Activated CD8-positive, alpha-beta memory T cell treated with anti-CD3 and anti-CD28 coated beads, Interleukin-2, amount 50 U/mL, for 48 hours (primary cell): ENCODE data around the gene TAF1D.
"Not testable (repeated sequence)": the region's sequence is repeated elsewhere in the genome, so short reads cannot be mapped to it uniquely, and the experiment has no call there.

ENCODE experiments used
- DNase-seq: peaks from one replicate; pipeline ENCODE4 v3.0.0-alpha.2; 2020

The TAF1D gene

DNA sequence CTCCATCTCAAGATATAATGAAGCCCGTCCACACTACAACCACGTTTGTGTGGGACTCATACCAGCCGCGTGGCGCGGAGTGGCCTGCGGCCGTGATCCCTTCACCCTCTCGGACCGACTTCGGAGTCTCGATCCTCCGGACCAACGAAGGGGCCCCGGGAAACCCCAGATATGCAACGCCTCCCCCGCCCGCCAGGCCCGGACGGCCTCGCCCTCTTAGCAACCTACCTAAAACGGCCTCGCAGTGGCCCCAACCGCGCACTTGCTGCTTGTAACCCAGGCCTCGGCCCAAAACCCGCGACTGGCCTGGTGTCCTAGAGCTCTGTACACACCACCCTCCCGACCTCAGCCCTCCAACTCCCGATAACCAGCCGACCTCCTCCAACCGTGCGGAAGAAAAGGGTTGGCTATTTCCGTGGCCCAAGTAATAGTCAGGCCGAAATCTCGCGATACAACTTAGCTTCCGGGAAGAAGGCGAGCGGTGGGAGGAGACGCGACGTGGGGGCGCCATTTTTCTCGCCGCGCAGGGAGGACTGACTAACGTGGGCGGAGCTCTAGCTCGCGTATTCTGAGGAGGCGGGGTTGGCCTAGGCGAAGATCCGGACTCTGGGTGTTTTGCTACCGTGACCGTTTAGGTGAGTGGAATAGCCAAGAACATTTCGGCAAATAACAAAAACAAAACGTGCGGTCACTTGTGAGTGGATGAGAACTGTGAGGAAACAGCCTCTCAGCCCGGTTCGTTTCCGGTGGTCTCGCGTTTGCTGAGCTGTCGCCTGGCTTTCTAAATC, at the start of gene TAF1D, which contains the start of gene C11orf54:
Gene TAF1D (minus strand): TSS at position 402 of the 788 bp plus-strand sequence. CDS start 2,191 bp downstream, outside the sequence.
Gene C11orf54 (plus strand): TSS at position 579 of the 788 bp plus-strand sequence. CDS start 5,722 bp downstream, outside the sequence.
- DNase-seq: peak; percentile 92

GRCh38 chr11:93784935-93785360, 43.7 kb upstream of the TAF1D start:
- DNase-seq: no peak

- peak; percentile 91 for DNase-seq
These were observed 43.0 kb upstream of the TAF1D start, which contains the start of gene MED17 for GRCh38 chr11:93784145-93784934. Gene MED17, plus strand, starts transcription at chr11:93784282. Its CDS starts 232 bp downstream, at chr11:93784514.

GRCh38 chr11:93783765-93784144, 42.5 kb upstream of the TAF1D start:
- no peak for DNase-seq

- DNase-seq: no peak
These were observed 42.1 kb upstream of the TAF1D start for GRCh38 chr11:93783362-93783761.

DNA sequence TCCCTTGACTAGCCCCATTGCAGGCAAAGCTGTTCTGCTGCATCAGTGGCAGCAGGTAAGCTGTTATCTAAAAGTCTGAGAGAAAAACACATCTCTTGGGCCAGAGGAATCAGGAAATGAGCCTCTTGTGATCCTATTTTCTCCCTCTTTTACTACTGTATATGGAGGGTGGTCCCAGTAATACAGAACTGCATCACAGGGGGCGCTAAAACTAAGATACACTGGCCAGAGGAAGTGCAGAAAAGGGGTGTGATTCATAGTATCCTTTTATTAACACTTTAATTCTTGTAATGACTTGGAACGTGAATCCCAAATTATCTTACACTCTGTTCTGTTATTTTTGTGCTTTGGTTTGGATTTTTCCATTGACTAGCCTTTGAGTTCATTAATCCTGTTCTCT, 34.0 kb upstream of the TAF1D start:
- DNase-seq: no peak

- not testable (repeated sequence) for DNase-seq
These were observed 33.3 kb upstream of the TAF1D start for GRCh38 chr11:93774560-93774959.

- no peak for DNase-seq
These were observed 32.4 kb upstream of the TAF1D start for GRCh38 chr11:93773601-93774200.

DNA sequence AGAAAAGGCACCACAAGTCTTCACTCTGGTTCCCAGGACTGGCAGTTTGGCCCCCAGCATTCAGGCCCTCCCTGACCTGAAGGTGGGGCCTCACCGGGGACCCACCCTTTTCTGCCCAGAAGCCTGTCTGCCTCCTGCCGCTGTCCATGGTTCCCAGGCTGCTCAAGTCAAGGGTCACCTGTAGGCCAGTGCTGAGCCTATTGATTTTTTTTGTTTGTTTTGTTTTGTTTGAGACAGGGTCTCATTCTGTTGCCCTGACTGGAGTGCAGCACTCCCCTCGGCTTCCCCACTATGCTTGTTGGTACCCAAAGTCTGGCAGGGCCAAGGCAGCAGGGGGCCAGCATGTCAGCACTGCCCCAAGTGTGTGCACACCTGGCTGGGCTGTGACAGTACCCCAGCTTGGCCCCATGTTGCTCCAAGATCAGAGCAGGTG, 31.8 kb upstream of the TAF1D start:
- no peak for DNase-seq

DNA sequence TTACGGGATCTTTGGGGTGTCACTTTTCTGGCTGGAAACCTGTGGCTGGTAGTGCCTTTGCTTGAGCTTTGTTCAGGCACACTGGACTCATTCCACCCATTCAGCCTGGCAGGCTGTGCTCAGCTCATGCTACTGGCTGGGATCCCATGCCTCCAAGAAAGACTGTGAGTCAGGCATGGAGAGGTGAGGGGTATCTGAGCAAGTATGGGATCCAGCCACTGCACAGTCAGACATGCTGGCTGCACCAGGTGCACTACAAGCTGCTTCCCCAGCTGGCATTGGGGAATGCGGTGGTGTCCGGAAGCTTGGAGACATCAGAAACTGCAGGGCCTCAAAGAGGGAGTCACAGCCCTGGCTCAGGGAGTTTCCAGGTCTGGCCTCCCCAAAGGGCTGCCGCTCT, 30.8 kb upstream of the TAF1D start:
- DNase-seq: no peak

GRCh38 chr11:93770160-93770559, 28.9 kb upstream of the TAF1D start:
- no peak for DNase-seq

DNA sequence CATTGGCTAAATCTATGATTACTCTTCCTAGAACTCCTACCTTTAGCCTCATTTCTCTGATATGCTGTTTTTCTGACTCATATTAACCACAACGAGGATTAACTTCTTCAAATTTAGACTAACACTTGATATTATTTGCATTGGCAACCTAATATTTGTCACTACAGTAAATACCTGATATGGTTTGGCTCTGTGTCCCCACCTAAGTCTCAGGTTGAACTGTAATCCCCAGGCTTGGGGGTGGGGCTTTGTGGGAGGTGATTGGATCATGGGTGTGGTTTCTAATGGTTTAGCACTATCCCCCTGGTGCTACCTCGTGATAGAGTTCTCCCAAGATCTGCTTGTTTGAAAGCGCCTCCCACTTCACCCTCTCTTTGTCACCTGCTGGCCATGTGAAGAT, 25.7 kb upstream of the TAF1D start:
- no peak for DNase-seq

DNA sequence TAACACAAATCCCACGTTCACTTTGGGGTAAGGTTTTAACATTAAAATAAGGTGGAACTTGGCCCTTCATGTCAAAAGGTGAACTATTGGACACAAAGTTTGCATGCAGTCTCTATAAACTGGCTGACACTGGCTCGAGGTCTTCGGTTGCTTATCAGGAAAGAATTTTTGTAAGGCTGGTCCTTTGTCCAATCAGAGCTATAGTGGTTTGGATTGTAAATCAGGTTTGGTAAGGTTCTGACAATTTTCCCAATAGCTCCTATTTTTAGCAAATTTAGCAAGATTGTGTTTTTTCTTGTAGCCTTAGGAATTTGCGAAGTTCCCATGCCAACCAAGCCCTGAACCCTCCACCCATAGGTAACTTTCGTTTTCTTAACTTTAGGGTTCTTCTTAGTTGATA, 25.2 kb upstream of the TAF1D start:
- no peak for DNase-seq

DNA sequence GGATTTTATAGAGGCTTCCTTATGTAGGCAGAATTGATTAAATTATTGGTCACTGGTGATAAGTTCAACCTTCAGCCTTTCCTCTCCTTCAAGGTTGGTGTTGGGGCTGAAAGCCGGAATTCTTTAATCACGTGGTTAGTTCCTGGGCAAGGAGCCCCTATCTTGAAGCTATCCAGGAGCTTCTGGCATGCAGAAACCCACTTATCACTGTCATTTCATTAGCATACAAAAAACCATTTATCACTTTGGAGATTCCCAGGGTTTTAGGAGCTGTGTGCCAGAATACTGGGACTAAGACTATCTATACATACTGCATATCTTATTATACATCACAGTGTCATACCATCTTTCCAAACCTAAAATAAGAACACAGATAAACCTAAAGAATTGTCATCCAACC, 24.3 kb upstream of the TAF1D start:
- DNase-seq: no peak

- no peak for DNase-seq
These were observed 20.6 kb upstream of the TAF1D start for GRCh38 chr11:93761910-93762309.

- DNase-seq: not testable (repeated sequence)
These were observed 17.8 kb upstream of the TAF1D start for GRCh38 chr11:93759123-93759522.

GRCh38 chr11:93757924-93758865, 16.9 kb upstream of the TAF1D start:
- DNase-seq: no peak

- no peak for DNase-seq
These were observed 16.0 kb upstream of the TAF1D start for GRCh38 chr11:93757301-93757700.

DNA sequence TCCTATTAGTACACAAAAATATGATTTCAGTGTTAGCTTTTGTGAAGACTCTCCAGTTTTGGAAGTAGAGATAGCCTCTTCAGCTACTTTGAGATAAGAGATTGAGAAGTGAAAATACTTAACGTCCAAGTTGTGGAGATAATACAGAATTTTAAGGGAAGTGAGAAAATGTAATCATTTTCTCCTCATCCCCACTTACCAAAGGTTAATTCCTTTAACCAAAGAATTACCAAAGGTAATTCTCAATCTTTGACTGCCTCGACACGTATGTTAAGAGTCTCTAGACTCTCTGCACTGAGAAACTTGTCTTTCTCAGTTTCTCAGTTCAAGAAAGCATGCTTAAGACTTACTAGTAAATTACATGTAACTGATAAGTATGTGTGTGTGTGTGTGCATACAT, 15.5 kb upstream of the TAF1D start:
- no peak for DNase-seq

GRCh38 chr11:93753241-93753640, 11.9 kb upstream of the TAF1D start:
- no peak for DNase-seq

GRCh38 chr11:93751001-93751400, 9.7 kb upstream of the TAF1D start:
- no peak for DNase-seq

GRCh38 chr11:93747122-93747521, 5.8 kb upstream of the TAF1D start:
- no peak for DNase-seq
